HepG2 (cell line): ENCODE results near the gene PPP1R18. TPM values are rescaled to one million over a fixed set of nuclear protein-coding genes. Genes with fewer than 3 reads are reported as not detected.
A peak's percentile ranks its signal among the peaks of the same experiment; 100 is the strongest.

ENCODE experiments used
- FOXC1 ChIP-seq: sonication (generic); formaldehyde crosslinking; IDR thresholded peaks from 2 replicates; pipeline ENCODE4 v1.8.0; 2022; ENCODE audit warnings: mild to moderate bottlenecking, missing genetic modification reagents, borderline replicate concordance
- JDP2 ChIP-seq: sonication (generic); formaldehyde crosslinking; IDR thresholded peaks from 2 replicates; pipeline ENCODE4 v1.8.1; 2022; ENCODE audit warnings: missing genetic modification reagents, borderline replicate concordance
- KMT2B ChIP-seq: IDR thresholded peaks from 2 replicates; pipeline ENCODE4 v1.6.1; 2016; ENCODE audit warnings: missing genetic modification reagents, missing compliant biosample characterization
- RCOR2 ChIP-seq: IDR thresholded peaks from 2 replicates; pipeline ENCODE4 v1.6.1; 2016; ENCODE audit warnings: missing biosample characterization, missing genetic modification reagents
- RFX3 ChIP-seq: IDR thresholded peaks from 2 replicates; pipeline ENCODE4 v1.6.1; 2016; ENCODE audit warnings: missing biosample characterization, missing genetic modification reagents
- ZBTB38 ChIP-seq: sonication (generic); formaldehyde crosslinking; IDR thresholded peaks from 2 replicates; pipeline ENCODE4 v1.5.1; 2020; ENCODE audit warnings: mild to moderate bottlenecking, missing genetic modification reagents
- ZIK1 ChIP-seq: sonication (generic); formaldehyde crosslinking; IDR thresholded peaks from 2 replicates; pipeline ENCODE4 v1.5.0; 2020; ENCODE audit warnings: mild to moderate bottlenecking, low read depth, missing genetic modification reagents, borderline replicate concordance
- ZNF564 ChIP-seq: sonication (generic); formaldehyde crosslinking; IDR thresholded peaks from 2 replicates; pipeline ENCODE4 v1.8.1; 2023; ENCODE audit warnings: mild to moderate bottlenecking, missing genetic modification reagents
- ZNF749 ChIP-seq: sonication (generic); formaldehyde crosslinking; IDR thresholded peaks from 2 replicates; pipeline ENCODE4 v1.8.0; 2022; ENCODE audit warnings: mild to moderate bottlenecking, missing genetic modification reagents, moderate library complexity, borderline replicate concordance
- polyA plus RNA-seq, 8 experiments: library from polyadenylated mRNA; depleted of rRNA in 3 of 8; stranded (reverse) in 7 of 8; unstranded in 1 of 8; fragments of >200 nt; fragmentation: Illumina TruSeq in 4 of 8; extraction: Trizol in 4 of 8; gene quantifications; 2 replicates each; pipeline versions ENCODE4 v1.2.1 to v1.2.3, GENCODE V29; 2011 to 2016; ENCODE audit warnings: low read depth in 4 of 8, missing spikeins in 1 of 8, mixed read lengths in 1 of 8; ENCODE audit not compliant: insufficient read depth in 1 of 8
- total RNA-seq, 5 experiments: library from RNA; depleted of rRNA; stranded (reverse); fragments of >200 nt; fragmentation: Illumina TruSeq; extraction: Trizol; gene quantifications; 2 replicates each; pipeline ENCODE4 v1.2.3, GENCODE V29; 2016; ENCODE audit warnings: low read depth in 1 of 5
- TF ChIP-seq, protein P1 (sequence below): sonication (generic); formaldehyde crosslinking; IDR thresholded peaks from 2 replicates; pipeline ENCODE4 v1.8.0; 2022; ENCODE audit warnings: mild to moderate bottlenecking, missing genetic modification reagents; ENCODE audit not compliant: insufficient replicate concordance
- TF ChIP-seq, protein P2 (sequence below): sonication (generic); formaldehyde crosslinking; conservative IDR thresholded peaks from 2 replicates; pipeline ENCODE4 v1.4.0; 2020; ENCODE audit warnings: missing genetic modification reagents
- TF ChIP-seq, protein P3 (sequence below): sonication (generic); formaldehyde crosslinking; conservative IDR thresholded peaks from 2 replicates; pipeline ENCODE4 v1.4.0; 2020; ENCODE audit warnings: mild to moderate bottlenecking, missing genetic modification reagents, moderate library complexity
- TF ChIP-seq, protein P4 (sequence below): sonication (generic); formaldehyde crosslinking; IDR thresholded peaks from 2 replicates; pipeline ENCODE4 v1.8.0; 2022; ENCODE audit warnings: missing genetic modification reagents, mild to moderate bottlenecking, borderline replicate concordance
- TF ChIP-seq, protein P5 (sequence below): sonication (generic); formaldehyde crosslinking; IDR thresholded peaks from 2 replicates; pipeline ENCODE4 v1.5.1; 2020; ENCODE audit warnings: mild to moderate bottlenecking, missing genetic modification reagents, borderline replicate concordance
- TF ChIP-seq, protein P6 (sequence below): IDR thresholded peaks from 2 replicates; pipeline ENCODE4 v1.6.1; 2016; ENCODE audit warnings: control low read depth

Gene PPP1R18
- total and polyA plus RNA-seq, 2 of the 13 experiments (the other 11 are each of a cell fraction or from before 2014, with no cell fraction given) = 4.9 to 9.2 TPM

DNA sequence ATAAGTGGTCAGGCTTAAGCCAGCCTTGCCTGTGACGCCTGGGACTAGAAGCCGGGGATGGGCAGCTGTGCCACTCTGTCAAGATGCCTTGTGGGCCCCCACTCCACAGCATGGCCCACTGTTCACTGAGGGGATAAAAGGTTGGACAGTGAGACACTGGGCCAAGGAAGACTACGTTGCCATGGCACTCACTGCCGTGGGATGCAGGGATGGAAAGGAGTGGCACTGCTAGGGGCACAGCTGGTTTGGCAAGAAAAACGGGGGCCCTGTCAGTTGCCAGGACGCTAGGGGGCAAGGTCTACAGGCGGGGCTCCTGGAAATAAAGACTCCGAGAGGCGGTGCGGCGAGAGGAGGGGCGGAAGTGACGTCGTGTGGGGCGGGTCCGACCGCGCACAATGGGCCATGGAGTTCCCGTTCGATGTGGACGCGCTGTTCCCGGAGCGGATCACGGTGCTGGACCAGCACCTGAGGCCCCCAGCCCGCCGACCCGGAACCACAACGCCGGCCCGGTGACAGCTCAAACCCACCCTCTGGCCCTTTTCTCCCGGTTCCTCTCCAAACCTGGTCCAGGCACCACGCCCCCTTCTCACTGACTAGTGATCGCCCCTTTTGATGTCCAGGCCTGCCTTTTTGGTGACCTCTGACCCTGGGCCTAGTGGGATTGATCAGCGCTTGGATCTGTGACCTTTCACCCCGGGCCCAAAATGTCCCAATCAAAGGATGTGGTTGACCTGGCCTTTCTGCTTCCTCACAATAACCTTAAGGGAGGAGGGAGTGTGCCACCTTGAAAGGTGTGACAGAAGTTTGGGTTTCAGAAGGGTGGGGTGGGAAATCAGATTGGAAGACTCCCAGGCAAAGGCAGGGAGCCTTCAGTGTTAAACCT is 59.7 kb downstream of the PPP1R18 start, which contains the start of gene ATAT1 (continued):
- TF ChIP-seq ZNF749 (CRISPR knock-in tag) (peak; percentile 27; the same call in 1 of the 2 replicates), JDP2 (CRISPR knock-in tag) (no peak), ZIK1 (peak; percentile 60; the same call in 1 of the 2 replicates), RFX3 (CRISPR knock-in tag) (peak; percentile 60; the same call in 1 of the 2 replicates), FOXC1 (CRISPR knock-in tag) (peak; percentile 87), KMT2B (CRISPR knock-in tag) (peak; percentile 86), RCOR2 (CRISPR knock-in tag) (no peak), ZBTB38 (CRISPR knock-in tag) (peak; percentile 90; the same call in 1 of the 2 replicates), ZNF564 (CRISPR knock-in tag) (no peak)
- TF ChIP-seq, protein P1, sequence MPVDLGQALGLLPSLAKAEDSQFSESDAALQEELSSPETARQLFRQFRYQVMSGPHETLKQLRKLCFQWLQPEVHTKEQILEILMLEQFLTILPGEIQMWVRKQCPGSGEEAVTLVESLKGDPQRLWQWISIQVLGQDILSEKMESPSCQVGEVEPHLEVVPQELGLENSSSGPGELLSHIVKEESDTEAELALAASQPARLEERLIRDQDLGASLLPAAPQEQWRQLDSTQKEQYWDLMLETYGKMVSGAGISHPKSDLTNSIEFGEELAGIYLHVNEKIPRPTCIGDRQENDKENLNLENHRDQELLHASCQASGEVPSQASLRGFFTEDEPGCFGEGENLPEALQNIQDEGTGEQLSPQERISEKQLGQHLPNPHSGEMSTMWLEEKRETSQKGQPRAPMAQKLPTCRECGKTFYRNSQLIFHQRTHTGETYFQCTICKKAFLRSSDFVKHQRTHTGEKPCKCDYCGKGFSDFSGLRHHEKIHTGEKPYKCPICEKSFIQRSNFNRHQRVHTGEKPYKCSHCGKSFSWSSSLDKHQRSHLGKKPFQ = peak; percentile 72
- TF ChIP-seq, protein P2, sequence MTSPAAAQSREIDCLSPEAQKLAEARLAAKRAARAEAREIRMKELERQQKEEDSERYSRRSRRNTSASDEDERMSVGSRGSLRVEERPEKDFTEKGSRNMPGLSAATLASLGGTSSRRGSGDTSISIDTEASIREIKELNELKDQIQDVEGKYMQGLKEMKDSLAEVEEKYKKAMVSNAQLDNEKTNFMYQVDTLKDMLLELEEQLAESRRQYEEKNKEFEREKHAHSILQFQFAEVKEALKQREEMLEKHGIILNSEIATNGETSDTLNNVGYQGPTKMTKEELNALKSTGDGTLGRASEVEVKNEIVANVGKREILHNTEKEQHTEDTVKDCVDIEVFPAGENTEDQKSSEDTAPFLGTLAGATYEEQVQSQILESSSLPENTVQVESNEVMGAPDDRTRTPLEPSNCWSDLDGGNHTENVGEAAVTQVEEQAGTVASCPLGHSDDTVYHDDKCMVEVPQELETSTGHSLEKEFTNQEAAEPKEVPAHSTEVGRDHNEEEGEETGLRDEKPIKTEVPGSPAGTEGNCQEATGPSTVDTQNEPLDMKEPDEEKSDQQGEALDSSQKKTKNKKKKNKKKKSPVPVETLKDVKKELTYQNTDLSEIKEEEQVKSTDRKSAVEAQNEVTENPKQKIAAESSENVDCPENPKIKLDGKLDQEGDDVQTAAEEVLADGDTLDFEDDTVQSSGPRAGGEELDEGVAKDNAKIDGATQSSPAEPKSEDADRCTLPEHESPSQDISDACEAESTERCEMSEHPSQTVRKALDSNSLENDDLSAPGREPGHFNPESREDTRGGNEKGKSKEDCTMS (CRISPR knock-in tag) = no peak
- TF ChIP-seq, protein P3, sequence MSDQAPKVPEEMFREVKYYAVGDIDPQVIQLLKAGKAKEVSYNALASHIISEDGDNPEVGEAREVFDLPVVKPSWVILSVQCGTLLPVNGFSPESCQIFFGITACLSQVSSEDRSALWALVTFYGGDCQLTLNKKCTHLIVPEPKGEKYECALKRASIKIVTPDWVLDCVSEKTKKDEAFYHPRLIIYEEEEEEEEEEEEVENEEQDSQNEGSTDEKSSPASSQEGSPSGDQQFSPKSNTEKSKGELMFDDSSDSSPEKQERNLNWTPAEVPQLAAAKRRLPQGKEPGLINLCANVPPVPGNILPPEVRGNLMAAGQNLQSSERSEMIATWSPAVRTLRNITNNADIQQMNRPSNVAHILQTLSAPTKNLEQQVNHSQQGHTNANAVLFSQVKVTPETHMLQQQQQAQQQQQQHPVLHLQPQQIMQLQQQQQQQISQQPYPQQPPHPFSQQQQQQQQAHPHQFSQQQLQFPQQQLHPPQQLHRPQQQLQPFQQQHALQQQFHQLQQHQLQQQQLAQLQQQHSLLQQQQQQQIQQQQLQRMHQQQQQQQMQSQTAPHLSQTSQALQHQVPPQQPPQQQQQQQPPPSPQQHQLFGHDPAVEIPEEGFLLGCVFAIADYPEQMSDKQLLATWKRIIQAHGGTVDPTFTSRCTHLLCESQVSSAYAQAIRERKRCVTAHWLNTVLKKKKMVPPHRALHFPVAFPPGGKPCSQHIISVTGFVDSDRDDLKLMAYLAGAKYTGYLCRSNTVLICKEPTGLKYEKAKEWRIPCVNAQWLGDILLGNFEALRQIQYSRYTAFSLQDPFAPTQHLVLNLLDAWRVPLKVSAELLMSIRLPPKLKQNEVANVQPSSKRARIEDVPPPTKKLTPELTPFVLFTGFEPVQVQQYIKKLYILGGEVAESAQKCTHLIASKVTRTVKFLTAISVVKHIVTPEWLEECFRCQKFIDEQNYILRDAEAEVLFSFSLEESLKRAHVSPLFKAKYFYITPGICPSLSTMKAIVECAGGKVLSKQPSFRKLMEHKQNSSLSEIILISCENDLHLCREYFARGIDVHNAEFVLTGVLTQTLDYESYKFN (CRISPR knock-in tag) = peak; percentile 79
- TF ChIP-seq, protein P4, sequence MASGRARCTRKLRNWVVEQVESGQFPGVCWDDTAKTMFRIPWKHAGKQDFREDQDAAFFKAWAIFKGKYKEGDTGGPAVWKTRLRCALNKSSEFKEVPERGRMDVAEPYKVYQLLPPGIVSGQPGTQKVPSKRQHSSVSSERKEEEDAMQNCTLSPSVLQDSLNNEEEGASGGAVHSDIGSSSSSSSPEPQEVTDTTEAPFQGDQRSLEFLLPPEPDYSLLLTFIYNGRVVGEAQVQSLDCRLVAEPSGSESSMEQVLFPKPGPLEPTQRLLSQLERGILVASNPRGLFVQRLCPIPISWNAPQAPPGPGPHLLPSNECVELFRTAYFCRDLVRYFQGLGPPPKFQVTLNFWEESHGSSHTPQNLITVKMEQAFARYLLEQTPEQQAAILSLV (CRISPR knock-in tag) = peak; percentile 95; the same call in 1 of the 2 replicates
- TF ChIP-seq, protein P5, sequence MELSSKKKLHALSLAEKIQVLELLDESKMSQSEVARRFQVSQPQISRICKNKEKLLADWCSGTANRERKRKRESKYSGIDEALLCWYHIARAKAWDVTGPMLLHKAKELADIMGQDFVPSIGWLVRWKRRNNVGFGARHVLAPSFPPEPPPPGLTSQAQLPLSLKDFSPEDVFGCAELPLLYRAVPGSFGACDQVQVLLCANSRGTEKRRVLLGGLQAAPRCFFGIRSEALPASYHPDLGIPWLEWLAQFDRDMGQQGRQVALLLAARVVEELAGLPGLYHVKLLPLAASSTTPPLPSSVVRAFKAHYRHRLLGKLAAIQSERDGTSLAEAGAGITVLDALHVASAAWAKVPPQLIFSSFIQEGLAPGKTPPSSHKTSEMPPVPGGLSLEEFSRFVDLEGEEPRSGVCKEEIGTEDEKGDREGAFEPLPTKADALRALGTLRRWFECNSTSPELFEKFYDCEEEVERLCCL (CRISPR knock-in tag) = no peak; the same call in 1 of the 2 replicates
- TF ChIP-seq, protein P6, sequence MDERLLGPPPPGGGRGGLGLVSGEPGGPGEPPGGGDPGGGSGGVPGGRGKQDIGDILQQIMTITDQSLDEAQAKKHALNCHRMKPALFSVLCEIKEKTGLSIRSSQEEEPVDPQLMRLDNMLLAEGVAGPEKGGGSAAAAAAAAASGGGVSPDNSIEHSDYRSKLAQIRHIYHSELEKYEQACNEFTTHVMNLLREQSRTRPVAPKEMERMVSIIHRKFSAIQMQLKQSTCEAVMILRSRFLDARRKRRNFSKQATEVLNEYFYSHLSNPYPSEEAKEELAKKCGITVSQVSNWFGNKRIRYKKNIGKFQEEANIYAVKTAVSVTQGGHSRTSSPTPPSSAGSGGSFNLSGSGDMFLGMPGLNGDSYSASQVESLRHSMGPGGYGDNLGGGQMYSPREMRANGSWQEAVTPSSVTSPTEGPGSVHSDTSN (CRISPR knock-in tag) = no peak
